ENCODE data around the gene AREL1. TPM values are rescaled to one million over a fixed set of nuclear protein-coding genes. Genes with fewer than 3 reads are reported as not detected.

The AREL1 gene
- total RNA-seq, 2 donors from 2014 or later, result 30.7 to 37.0 TPM

Other genes with a start within 250 kb of the AREL1 start
- 10 to 100 TPM; 34.1 to 37.2 TPM for gene NPC2, start 219.8 kb downstream of the AREL1 start, total RNA-seq
- gene ISCA2, start 219.3 kb downstream of the AREL1 start, total RNA-seq, result 10 to 100 TPM; 20.3 to 28.5 TPM
- gene LTBP2, start 100.8 kb downstream of the AREL1 start, total RNA-seq, result under 1 TPM in 1 of 2 donors, not detected in 1; 0.03 TPM
- gene FCF1, start 64 bp upstream of the AREL1 start, total RNA-seq, result 10 to 100 TPM; 62.9 to 77.6 TPM
- 10 to 100 TPM; 52.1 to 59.0 TPM for gene YLPM1, start 50.2 kb upstream of the AREL1 start, total RNA-seq
- under 1 TPM; 0.71 TPM for gene PROX2, start 163.1 kb upstream of the AREL1 start, total RNA-seq
- gene DLST, start 168.8 kb upstream of the AREL1 start, total RNA-seq, result 100 to 1,000 TPM; 102 to 132 TPM
- 1 to 10 TPM in 1 of 2 donors, under 1 TPM in 1; 0.79 to 3.2 TPM for gene RPS6KL1, start 210.2 kb upstream of the AREL1 start, total RNA-seq
- under 1 TPM; 0.40 to 0.48 TPM for gene PGF, start 242.5 kb upstream of the AREL1 start, total RNA-seq

Data from activated T-helper 17 cell treated with anti-CD3 and anti-CD28 coated beads, Interleukin-2, amount 50 U/mL, for 72 hours (primary cell).